Kidney (tissue), 14 donors: ENCODE results near the gene METTL23. TPM values are rescaled to one million over a fixed set of nuclear protein-coding genes. Genes with fewer than 3 reads are reported as not detected.
A peak's percentile ranks its signal among the peaks of the same experiment; 100 is the strongest.

Experiments used
- DNase-seq, 5 donors: peaks; one replicate each; pipeline ENCODE4 v3.0.0-alpha.2; 2013 to 2020
- FAIRE-seq: peaks from 2 replicates; lab custom pipeline; 2012; peaks lifted over from hg19 to GRCh38; lab: Jason Lieb, UNC
- H3K27ac ChIP-seq, 2 donors: one replicate each; pipeline ENCODE4 v1.7.0; 2013; ENCODE audit warnings: low read depth in 2 of 2, low read length in 2 of 2, inconsistent platforms in 1 of 2
- H3K27me3 ChIP-seq: one replicate; pipeline ENCODE4 v1.7.1; 2013; ENCODE audit warnings: low read length, inconsistent platforms; ENCODE audit not compliant: control insufficient read depth, insufficient read depth
- H3K36me3 ChIP-seq, 3 donors: one replicate each; pipeline versions ENCODE4 v1.7.0 to v1.7.1; 2013; ENCODE audit warnings: low read length in 3 of 3, control low read depth in 1 of 3, inconsistent platforms in 1 of 3; ENCODE audit not compliant: insufficient read depth in 3 of 3, control insufficient read depth in 2 of 3
- H3K4me1 ChIP-seq, 3 donors: one replicate each; pipeline versions ENCODE4 v1.7.0 to v1.7.1; 2013; ENCODE audit warnings: low read length in 3 of 3, inconsistent platforms in 1 of 3, low read depth in 1 of 3; ENCODE audit not compliant: control insufficient read depth in 2 of 3, insufficient read depth in 2 of 3
- H3K4me3 ChIP-seq, 3 donors: one replicate each; pipeline versions ENCODE4 v1.7.0 to v1.8.1; 2013; ENCODE audit warnings: low read length in 3 of 3, control low read depth in 1 of 3, inconsistent platforms in 1 of 3
- H3K9ac ChIP-seq, 3 donors: one replicate each; pipeline versions ENCODE4 v1.7.0 to v1.7.1; 2013; ENCODE audit warnings: low read length in 3 of 3, control low read depth in 1 of 3, inconsistent platforms in 1 of 3
- H3K9me3 ChIP-seq, 3 donors: one replicate each; pipeline versions ENCODE4 v1.7.0 to v1.7.1; 2013; ENCODE audit warnings: low read length in 3 of 3, control low read depth in 1 of 3, inconsistent platforms in 1 of 3; ENCODE audit not compliant: control insufficient read depth in 2 of 3, insufficient read depth in 1 of 3
- intact Hi-C: fragments of 100-400 bp; cut with DNase I; formaldehyde crosslinking; loops from one replicate; pipeline ENCODE4 v1.11.1; 2022
- polyA plus RNA-seq: library from polyadenylated mRNA; stranded (reverse); fragments of 350-450 nt; fragmentation: Illumina TruSeq; extraction: RNeasy Lipid Tissue Mini Kit (QIAGEN cat#74804); gene quantifications from one replicate; pipeline ENCODE4 v1.2.3, GENCODE V29; 2014; ENCODE audit warnings: low read depth, low replicate concordance; ENCODE audit not compliant: insufficient read depth
- total RNA-seq: library from RNA; stranded (reverse); fragmentation: NEBNext Ultra II Directional; extraction: Animal tissue kit (Norgen Biotek cat#: 25700); gene quantifications from one replicate; pipeline ENCODE4 v1.2.1, GENCODE V29; 2021
- TF ChIP-seq, protein P1 (sequence below): IDR thresholded peaks from 3 replicates; pipeline ENCODE4 v1.5.1; 2012; ENCODE audit warnings: mild to moderate bottlenecking, moderate library complexity, borderline replicate concordance; ENCODE audit not compliant: insufficient read depth; ENCODE audit errors: extremely low read depth
- donor health status: control.
- donor health status: control.
- donor health status: control.
- donor health status: control.
- donor health status: control.
- donor health status: DM: yes; HTN: yes; CAD: no.
- donor health status: Normal renal cell carcinoma (clear cell type).

METTL23 gene
- total and polyA plus RNA-seq, 2 donors from 2014 or later, result 38.2 to 53.0 TPM

DNA sequence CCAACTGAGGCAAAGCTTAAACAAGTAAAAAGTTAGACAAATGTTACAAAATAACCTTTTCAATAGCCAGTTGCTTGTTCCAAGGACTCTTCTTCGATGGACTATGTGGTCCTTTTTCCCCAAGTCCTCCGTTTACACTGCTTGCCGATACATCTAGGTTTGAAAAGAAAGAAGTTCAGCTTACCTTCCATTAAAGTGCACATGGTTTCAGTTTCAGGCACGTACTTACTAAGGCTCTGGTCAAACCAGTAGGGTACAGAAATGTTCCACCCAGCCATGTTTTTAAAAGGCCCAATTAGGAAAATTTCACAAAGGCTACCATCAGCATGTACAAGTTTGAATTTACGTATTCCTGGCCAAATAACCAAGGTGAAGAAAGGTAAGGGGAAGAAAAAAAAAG is 8.4 kb downstream of the METTL23 start:
- Histone ChIP-seq H3K4me3 (peak overlapping the region; percentile 83 to 97 (median 95)), H3K4me1 (peaks cover 5 to 28% (median 23%) of the 10 kb centered on the region in 3 donors), H3K9me3 (no peaks in the 10 kb centered on the region), H3K9ac (peak overlapping the region; percentile 65 to 96 (median 75)), H3K27me3 (no peaks in the 10 kb centered on the region), H3K36me3 (peaks cover 12 to 44% (median 23%) of the 10 kb centered on the region in 3 donors), H3K27ac (no peak overlapping the region)
- intact Hi-C loops, result no loop called here
- DNase-seq (peak in 1 of 5 donors; percentile 44), FAIRE-seq (no peak)
- TF ChIP-seq, protein P1, sequence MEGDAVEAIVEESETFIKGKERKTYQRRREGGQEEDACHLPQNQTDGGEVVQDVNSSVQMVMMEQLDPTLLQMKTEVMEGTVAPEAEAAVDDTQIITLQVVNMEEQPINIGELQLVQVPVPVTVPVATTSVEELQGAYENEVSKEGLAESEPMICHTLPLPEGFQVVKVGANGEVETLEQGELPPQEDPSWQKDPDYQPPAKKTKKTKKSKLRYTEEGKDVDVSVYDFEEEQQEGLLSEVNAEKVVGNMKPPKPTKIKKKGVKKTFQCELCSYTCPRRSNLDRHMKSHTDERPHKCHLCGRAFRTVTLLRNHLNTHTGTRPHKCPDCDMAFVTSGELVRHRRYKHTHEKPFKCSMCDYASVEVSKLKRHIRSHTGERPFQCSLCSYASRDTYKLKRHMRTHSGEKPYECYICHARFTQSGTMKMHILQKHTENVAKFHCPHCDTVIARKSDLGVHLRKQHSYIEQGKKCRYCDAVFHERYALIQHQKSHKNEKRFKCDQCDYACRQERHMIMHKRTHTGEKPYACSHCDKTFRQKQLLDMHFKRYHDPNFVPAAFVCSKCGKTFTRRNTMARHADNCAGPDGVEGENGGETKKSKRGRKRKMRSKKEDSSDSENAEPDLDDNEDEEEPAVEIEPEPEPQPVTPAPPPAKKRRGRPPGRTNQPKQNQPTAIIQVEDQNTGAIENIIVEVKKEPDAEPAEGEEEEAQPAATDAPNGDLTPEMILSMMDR, result no peak

DNA sequence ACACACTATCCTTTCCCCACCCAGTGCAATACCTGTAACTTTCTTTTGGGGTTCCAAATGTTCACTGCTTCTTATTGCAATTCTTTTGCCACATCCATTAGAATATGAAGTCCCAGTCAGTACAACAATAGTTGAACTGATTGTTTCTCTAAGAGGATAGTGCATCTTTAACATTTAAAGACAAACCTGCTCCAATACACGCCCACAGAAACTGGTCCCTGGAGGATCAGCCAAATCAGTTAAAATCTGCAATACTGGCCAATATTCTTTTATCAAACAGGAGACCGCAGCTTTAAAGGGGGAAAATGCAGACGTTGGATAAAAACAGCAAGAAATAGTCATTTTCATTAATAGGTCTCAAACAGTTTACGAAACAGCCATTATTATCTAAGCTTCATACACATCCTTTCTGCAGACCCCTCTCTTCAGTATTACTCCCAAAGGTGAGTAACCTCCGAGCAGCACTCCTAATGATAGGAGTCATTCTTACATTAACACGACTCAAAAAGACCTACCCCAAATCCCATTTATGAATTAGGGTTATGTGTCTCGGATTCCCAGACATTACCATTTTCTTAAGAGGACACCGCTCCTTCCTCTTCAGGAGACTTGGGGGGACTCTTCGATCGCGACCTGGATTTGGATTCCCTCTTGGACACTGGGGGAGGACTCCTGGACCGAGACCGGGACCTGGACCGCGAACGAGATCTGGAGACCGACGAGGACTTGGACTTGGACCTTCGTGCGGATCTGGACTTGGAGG is 9.1 kb downstream of the METTL23 start:
- Histone ChIP-seq H3K36me3 (peaks cover 12 to 44% (median 23%) of the 10 kb centered on the region in 3 donors), H3K9ac (peak overlapping the region; percentile 75 to 96 (median 93)), H3K4me1 (peaks cover 5 to 28% (median 27%) of the 10 kb centered on the region in 3 donors), H3K4me3 (peak overlapping the region; percentile 83 to 97 (median 95)), H3K27ac (peak overlapping the region; percentile 99 to 100), H3K9me3 (no peaks in the 10 kb centered on the region), H3K27me3 (no peaks in the 10 kb centered on the region)
- intact Hi-C loops, result no loop called here
- no peak for FAIRE-seq
- DNase-seq, result no peak
- TF ChIP-seq, protein P1, result no peak

DNA sequence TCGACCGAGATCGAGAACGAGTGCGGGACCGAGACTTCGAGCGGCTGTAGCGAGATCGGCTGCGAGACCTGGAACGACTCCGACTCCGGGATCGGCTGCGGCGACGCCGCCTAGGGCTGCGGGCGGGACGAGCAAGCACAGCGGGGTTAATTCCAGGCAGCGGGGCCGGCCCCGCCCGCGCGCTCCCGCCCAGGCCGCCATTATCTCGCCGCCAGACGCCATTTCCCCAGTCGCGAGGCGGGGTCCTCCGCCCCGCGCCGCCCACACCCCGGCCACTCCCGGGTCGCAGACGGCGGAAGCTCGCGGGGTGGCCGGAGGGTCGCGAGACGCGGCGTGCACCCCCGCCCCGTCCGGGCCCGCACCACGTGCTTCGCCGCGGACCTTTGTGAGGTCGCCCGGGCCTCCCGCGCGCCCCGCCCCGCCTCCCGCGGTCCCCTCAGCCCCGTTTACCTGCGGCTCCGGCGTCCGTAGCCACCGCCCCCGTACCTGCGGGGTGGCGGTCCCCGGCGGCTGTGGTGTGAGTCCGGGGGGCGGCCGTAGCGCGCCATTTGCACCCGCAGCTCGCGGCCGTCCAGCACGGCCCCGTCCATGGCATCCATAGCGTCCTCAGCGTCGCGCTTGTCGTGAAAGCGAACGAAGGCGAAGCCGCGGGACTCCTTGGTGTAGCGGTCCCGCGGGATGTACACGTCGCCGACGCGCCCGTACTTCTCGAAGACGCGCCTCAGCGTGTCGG is 9.9 kb downstream of the METTL23 start:
- no peaks in the 10 kb centered on the region for H3K27me3 ChIP-seq
- peak overlapping the region; percentile 83 to 97 (median 95) for H3K4me3 ChIP-seq
- FAIRE-seq, result no peak
- H3K36me3 ChIP-seq, result peaks cover 10 to 40% (median 23%) of the 10 kb centered on the region in 3 donors
- no peaks in the 10 kb centered on the region for H3K9me3 ChIP-seq
- H3K4me1 ChIP-seq, result peaks cover 5 to 28% (median 24%) of the 10 kb centered on the region in 3 donors
- H3K9ac ChIP-seq, result peak overlapping the region; percentile 75 to 96 (median 93)
- peak overlapping the region; percentile 99 to 100 for H3K27ac ChIP-seq
- intact Hi-C loops, result no loop called here
- DNase-seq, result peak; percentile 71 to 94 (median 89)
- TF ChIP-seq, protein P1, result no peak
